H9 (cell line): ENCODE data around the gene KHNYN. TPM values are rescaled to one million over a fixed set of nuclear protein-coding genes. Genes with fewer than 3 reads are reported as not detected.

Source experiments
- DNase-seq: peaks from one replicate; pipeline ENCODE4 v3.0.0-alpha.2; 2017
- H2AFZ ChIP-seq: one replicate; pipeline ENCODE4 v1.6.1; 2013; ENCODE audit warnings: mild to moderate bottlenecking, low read length, control low read depth, moderate library complexity
- H2AK5ac ChIP-seq: 2 replicates; pipeline ENCODE4 v1.6.1; 2013; ENCODE audit warnings: low read length, control low read depth, mixed read lengths; ENCODE audit not compliant: insufficient read length
- H2BK120ac ChIP-seq: one replicate; pipeline ENCODE4 v1.6.1; 2013; ENCODE audit warnings: low read depth, mild to moderate bottlenecking, low read length, control low read depth, inconsistent platforms; ENCODE audit not compliant: poor library complexity, severe bottlenecking
- H2BK12ac ChIP-seq: 2 replicates; pipeline ENCODE4 v1.6.1; 2013; ENCODE audit warnings: low read length, control low read depth, mixed read lengths, low read depth; ENCODE audit not compliant: insufficient read length
- H2BK15ac ChIP-seq: 2 replicates; pipeline ENCODE4 v1.6.1; 2013; ENCODE audit warnings: low read depth, low read length, control low read depth
- H2BK20ac ChIP-seq: one replicate; pipeline ENCODE4 v1.6.1; 2013; ENCODE audit warnings: low read depth, mild to moderate bottlenecking, low read length, control low read depth, inconsistent platforms; ENCODE audit not compliant: poor library complexity, severe bottlenecking
- H2BK5ac ChIP-seq: 2 replicates; pipeline ENCODE4 v1.6.1; 2013; ENCODE audit warnings: low read length, control low read depth, mixed read lengths; ENCODE audit not compliant: insufficient read length
- H3K14ac ChIP-seq: 2 replicates; pipeline ENCODE4 v1.6.1; 2013; ENCODE audit warnings: low read length, control low read depth; ENCODE audit not compliant: insufficient read depth
- H3K18ac ChIP-seq: 2 replicates; pipeline ENCODE4 v1.6.1; 2013; ENCODE audit warnings: low read depth, mild to moderate bottlenecking, mixed read lengths, low read length, control low read depth; ENCODE audit not compliant: insufficient read length
- H3K23ac ChIP-seq: 2 replicates; pipeline ENCODE4 v1.6.1; 2013; ENCODE audit warnings: low read length, control low read depth, mixed read lengths, low read depth; ENCODE audit not compliant: insufficient read length
- H3K23me2 ChIP-seq: 2 replicates; pipeline ENCODE4 v1.6.1; 2013; ENCODE audit warnings: low read depth, mild to moderate bottlenecking, mixed read lengths, low read length, control low read depth; ENCODE audit not compliant: insufficient read length, poor library complexity, severe bottlenecking
- H3K27ac ChIP-seq: 2 replicates; pipeline ENCODE4 v1.5.1; 2013; ENCODE audit warnings: low read length, control low read depth, mixed read lengths, low read depth; ENCODE audit not compliant: insufficient read length
- H3K27me3 ChIP-seq: 2 replicates; pipeline ENCODE4 v1.6.1; 2013; ENCODE audit warnings: low read length, control low read depth, inconsistent platforms; ENCODE audit not compliant: insufficient read depth
- H3K4ac ChIP-seq: 2 replicates; pipeline ENCODE4 v1.6.1; 2013; ENCODE audit warnings: low read depth, mild to moderate bottlenecking, control low read depth, inconsistent platforms, low read length, moderate library complexity
- H3K4me1 ChIP-seq: 2 replicates; pipeline ENCODE4 v1.6.1; 2013; ENCODE audit warnings: low read length, control low read depth, inconsistent platforms; ENCODE audit not compliant: insufficient read depth
- H3K4me2 ChIP-seq: 2 replicates; pipeline ENCODE4 v1.6.1; 2013; ENCODE audit warnings: low read length, control low read depth, mixed read lengths; ENCODE audit not compliant: insufficient read length, insufficient read depth
- H3K56ac ChIP-seq: 2 replicates; pipeline ENCODE4 v1.6.1; 2013; ENCODE audit warnings: low read depth, mild to moderate bottlenecking, mixed read lengths, low read length, control low read depth; ENCODE audit not compliant: insufficient read length
- H3K79me1 ChIP-seq: 2 replicates; pipeline ENCODE4 v1.6.1; 2013; ENCODE audit warnings: low read depth, mild to moderate bottlenecking, moderate library complexity, low read length, control low read depth, inconsistent platforms; ENCODE audit not compliant: insufficient read depth, poor library complexity, severe bottlenecking
- H3K79me2 ChIP-seq: 2 replicates; pipeline ENCODE4 v1.6.1; 2013; ENCODE audit warnings: low read length, control low read depth, inconsistent platforms; ENCODE audit not compliant: insufficient read depth
- H3K9ac ChIP-seq: 2 replicates; pipeline ENCODE4 v1.6.1; 2013; ENCODE audit warnings: low read length, control low read depth, mixed read lengths; ENCODE audit not compliant: insufficient read length; ENCODE audit errors: extremely low read depth
- H3K9me3 ChIP-seq: one replicate; pipeline ENCODE4 v1.6.1; 2013; ENCODE audit warnings: low read depth, low read length, inconsistent platforms; ENCODE audit not compliant: control insufficient read depth
- H3T11ph ChIP-seq: one replicate; pipeline ENCODE4 v1.6.1; 2013; ENCODE audit warnings: mild to moderate bottlenecking, low read length, control low read depth, inconsistent platforms
- H4K20me1 ChIP-seq: one replicate; pipeline ENCODE4 v1.6.1; 2013; ENCODE audit not compliant: control insufficient read depth, insufficient read length, insufficient read depth
- H4K5ac ChIP-seq: 2 replicates; pipeline ENCODE4 v1.6.1; 2013; ENCODE audit warnings: low read depth, mild to moderate bottlenecking, mixed read lengths, low read length, control low read depth; ENCODE audit not compliant: insufficient read length
- H4K8ac ChIP-seq: replicated peaks from 2 replicates; pipeline ENCODE4 v1.6.1; 2013; ENCODE audit warnings: low read length, control low read depth, mixed read lengths, low read depth; ENCODE audit not compliant: insufficient read length
- H4K91ac ChIP-seq: 2 replicates; pipeline ENCODE4 v1.6.1; 2013; ENCODE audit warnings: low read depth, mild to moderate bottlenecking, moderate library complexity, mixed read lengths, low read length, control low read depth; ENCODE audit not compliant: insufficient read length
- H3K27ac Mint-ChIP-seq, 3 experiments: 2 replicates in 2 of 3; 3 replicates in 1 of 3; pipeline ENCODE4 v1.8.0; 2020 to 2021; ENCODE audit warnings: mixed read lengths in 3 of 3, mild to moderate bottlenecking in 1 of 3, moderate library complexity in 1 of 3
- H3K27me3 Mint-ChIP-seq: 2 replicates; pipeline ENCODE4 v1.8.0; 2021; ENCODE audit warnings: low read depth, mild to moderate bottlenecking, moderate library complexity, mixed read lengths
- H3K36me3 Mint-ChIP-seq, 3 experiments: 2 replicates in 2 of 3; 3 replicates in 1 of 3; pipeline ENCODE4 v1.8.0; 2020 to 2021; ENCODE audit warnings: low read depth in 3 of 3, mixed read lengths in 3 of 3; ENCODE audit not compliant: insufficient read depth in 1 of 3
- H3K4me1 Mint-ChIP-seq, 2 experiments: 2 replicates each; pipeline ENCODE4 v1.8.0; 2020; ENCODE audit warnings: mixed read lengths in 2 of 2
- H3K4me3 Mint-ChIP-seq, 2 experiments: 2 replicates in 1 of 2; 3 replicates in 1 of 2; pipeline ENCODE4 v1.8.0; 2020 to 2021; ENCODE audit warnings: mild to moderate bottlenecking in 2 of 2, mixed read lengths in 2 of 2, moderate library complexity in 1 of 2
- H3K9me3 Mint-ChIP-seq, 2 experiments: 2 replicates in 1 of 2; 3 replicates in 1 of 2; pipeline ENCODE4 v1.8.0; 2020; ENCODE audit warnings: mild to moderate bottlenecking in 2 of 2, mixed read lengths in 2 of 2, moderate library complexity in 1 of 2
- whole genome bisulfite sequencing: extraction: QIAGEN DNeasy Blood & Tissue Kit; methylation state at CpG from one replicate; pipeline ENCODE4 v1.1.7; 2013; ENCODE audit warnings: missing lambda C conversion rate, low lambda C conversion rate, mixed read lengths; ENCODE audit not compliant: insufficient read length; ENCODE audit errors: extremely low coverage; 5-methylcytosine and 5-hydroxymethylcytosine counted together
- total RNA-seq: library from RNA; stranded (reverse); gene quantifications from 2 replicates; pipeline ENCODE4 v1.2.1, GENCODE V29; 2021
- TF ChIP-seq, protein P1 (sequence below): fragments of 200-600 bp; sonication (generic); conservative IDR thresholded peaks from 3 replicates; pipeline ENCODE4 v1.8.0; 2021; ENCODE audit warnings: antibody characterized with exemption, mild to moderate bottlenecking

The KHNYN gene
- total RNA-seq, 1 experiment from 2014 or later = 30.0 TPM

- H3K27ac Mint-ChIP-seq = peak overlapping the region in 1 of 3 experiments; percentile 92; a peak in 2 of 7 replicates
- DNase-seq = no peak
- no peak overlapping the region for H2AK5ac ChIP-seq
- no peak overlapping the region for H3K4me2 ChIP-seq
- no peak overlapping the region for H4K8ac ChIP-seq
- H3K27me3 ChIP-seq = no peaks in the 10 kb centered on the region
- no peak overlapping the region for H3K4ac ChIP-seq
- H3K4me3 Mint-ChIP-seq = no peak overlapping the region; a peak in 1 of 5 replicates
- no peak overlapping the region for H2BK5ac ChIP-seq
- no peaks in the 10 kb centered on the region for H3K27me3 Mint-ChIP-seq
- H4K5ac ChIP-seq = no peak overlapping the region
- H3K79me2 ChIP-seq = no peaks in the 10 kb centered on the region
- no peaks in the 10 kb centered on the region for H3K9me3 ChIP-seq
- H2BK120ac ChIP-seq = no peak overlapping the region
- peaks cover 19 to 61% (median 57%) of the 10 kb centered on the region in 3 experiments; a peak in 6 of 7 replicates for H3K36me3 Mint-ChIP-seq
- WGBS = no CpG with 5 or more reads among the region's 12 CpGs
- peaks cover 11 to 12% of the 10 kb centered on the region in 2 experiments for H3K4me1 Mint-ChIP-seq
- H3K56ac ChIP-seq = no peak overlapping the region
- H2BK12ac ChIP-seq = no peak overlapping the region
- no peak overlapping the region for H3T11ph ChIP-seq
- H3K4me1 ChIP-seq = no peaks in the 10 kb centered on the region
- H3K9ac ChIP-seq = no peak overlapping the region
- no peak overlapping the region for H3K27ac ChIP-seq
- H4K91ac ChIP-seq = no peak overlapping the region
- H3K18ac ChIP-seq = no peak overlapping the region
- no peaks in the 10 kb centered on the region for H3K9me3 Mint-ChIP-seq
- H4K20me1 ChIP-seq = no peaks in the 10 kb centered on the region
- H2AFZ ChIP-seq = no peak overlapping the region
- no peak overlapping the region for H3K14ac ChIP-seq
- no peak overlapping the region for H2BK20ac ChIP-seq
- H3K79me1 ChIP-seq = peaks cover 2% of the 10 kb centered on the region
- TF ChIP-seq, protein P1, sequence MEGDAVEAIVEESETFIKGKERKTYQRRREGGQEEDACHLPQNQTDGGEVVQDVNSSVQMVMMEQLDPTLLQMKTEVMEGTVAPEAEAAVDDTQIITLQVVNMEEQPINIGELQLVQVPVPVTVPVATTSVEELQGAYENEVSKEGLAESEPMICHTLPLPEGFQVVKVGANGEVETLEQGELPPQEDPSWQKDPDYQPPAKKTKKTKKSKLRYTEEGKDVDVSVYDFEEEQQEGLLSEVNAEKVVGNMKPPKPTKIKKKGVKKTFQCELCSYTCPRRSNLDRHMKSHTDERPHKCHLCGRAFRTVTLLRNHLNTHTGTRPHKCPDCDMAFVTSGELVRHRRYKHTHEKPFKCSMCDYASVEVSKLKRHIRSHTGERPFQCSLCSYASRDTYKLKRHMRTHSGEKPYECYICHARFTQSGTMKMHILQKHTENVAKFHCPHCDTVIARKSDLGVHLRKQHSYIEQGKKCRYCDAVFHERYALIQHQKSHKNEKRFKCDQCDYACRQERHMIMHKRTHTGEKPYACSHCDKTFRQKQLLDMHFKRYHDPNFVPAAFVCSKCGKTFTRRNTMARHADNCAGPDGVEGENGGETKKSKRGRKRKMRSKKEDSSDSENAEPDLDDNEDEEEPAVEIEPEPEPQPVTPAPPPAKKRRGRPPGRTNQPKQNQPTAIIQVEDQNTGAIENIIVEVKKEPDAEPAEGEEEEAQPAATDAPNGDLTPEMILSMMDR = 0 out of 3 replicates have a peak, but pooled peaks have one; percentile 3
- peaks cover 4% of the 10 kb centered on the region for H3K23me2 ChIP-seq
- H3K23ac ChIP-seq = no peak overlapping the region
- no peak overlapping the region for H2BK15ac ChIP-seq
These were observed 7.4 kb downstream of the KHNYN start for GRCh38 chr14:24437020-24437735.
